NCI-H345 treated with DMSO at 0.1 percent for 48 hours (cell line): ENCODE results near the gene CST9L.

ENCODE experiments used
- DNase-seq: peaks from one replicate; lab custom pipeline; 2025; ENCODE audit not compliant: unreplicated experiment; lab: John Stamatoyannopoulos, UW

Gene CST9L

GRCh38 chr20:23547613-23548012 is 20.7 kb downstream of the CST9L start:
- no peak for DNase-seq

- no peak for DNase-seq
Measured at GRCh38 chr20:23546435-23547144, 21.7 kb downstream of the CST9L start.

GRCh38 chr20:23544133-23544532 is 24.2 kb downstream of the CST9L start:
- DNase-seq, result no peak

DNA sequence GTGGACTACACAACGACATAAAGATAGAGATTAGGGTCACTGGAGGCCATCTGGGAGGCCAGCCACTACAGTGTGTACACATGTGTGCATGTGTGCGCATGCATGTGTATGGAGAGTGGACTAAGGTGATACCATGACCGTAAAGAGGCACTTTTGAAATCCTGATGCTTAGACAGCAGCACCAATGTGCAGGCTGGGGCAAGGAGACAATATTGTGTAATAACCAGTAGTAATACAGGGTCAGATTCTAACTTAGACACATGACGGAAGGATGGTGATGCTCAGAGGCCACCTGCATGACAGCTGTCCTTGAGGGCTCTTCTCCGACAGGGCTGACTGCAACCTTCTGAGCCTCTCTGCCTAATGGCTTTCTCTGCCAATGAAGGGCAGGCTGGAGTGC is 25.5 kb downstream of the CST9L start:
- no peak for DNase-seq

GRCh38 chr20:23541776-23542175 is 26.5 kb downstream of the CST9L start:
- no peak for DNase-seq

GRCh38 chr20:23541330-23541729 is 27.0 kb downstream of the CST9L start:
- DNase-seq, result no peak

GRCh38 chr20:23540624-23541023 is 27.7 kb downstream of the CST9L start:
- DNase-seq, result no peak

DNA sequence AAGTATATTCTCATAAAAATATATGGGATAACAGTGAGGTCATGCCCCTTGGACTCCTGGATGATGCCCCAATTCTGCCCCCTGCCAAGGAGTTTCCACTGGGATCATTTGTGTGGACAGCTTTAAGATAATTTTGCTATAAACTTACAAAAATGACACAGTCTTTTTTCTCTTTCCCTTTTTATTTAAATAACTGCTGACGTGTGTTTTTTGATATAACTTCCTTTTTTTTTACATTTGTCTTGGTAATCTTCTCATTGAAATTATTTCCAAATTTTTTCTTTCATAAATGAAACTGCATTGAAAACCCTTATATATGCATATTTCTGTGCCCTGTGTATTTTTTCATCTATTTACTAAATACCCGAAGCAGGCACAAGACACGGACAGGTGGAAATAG is 31.3 kb downstream of the CST9L start:
- no peak for DNase-seq

DNA sequence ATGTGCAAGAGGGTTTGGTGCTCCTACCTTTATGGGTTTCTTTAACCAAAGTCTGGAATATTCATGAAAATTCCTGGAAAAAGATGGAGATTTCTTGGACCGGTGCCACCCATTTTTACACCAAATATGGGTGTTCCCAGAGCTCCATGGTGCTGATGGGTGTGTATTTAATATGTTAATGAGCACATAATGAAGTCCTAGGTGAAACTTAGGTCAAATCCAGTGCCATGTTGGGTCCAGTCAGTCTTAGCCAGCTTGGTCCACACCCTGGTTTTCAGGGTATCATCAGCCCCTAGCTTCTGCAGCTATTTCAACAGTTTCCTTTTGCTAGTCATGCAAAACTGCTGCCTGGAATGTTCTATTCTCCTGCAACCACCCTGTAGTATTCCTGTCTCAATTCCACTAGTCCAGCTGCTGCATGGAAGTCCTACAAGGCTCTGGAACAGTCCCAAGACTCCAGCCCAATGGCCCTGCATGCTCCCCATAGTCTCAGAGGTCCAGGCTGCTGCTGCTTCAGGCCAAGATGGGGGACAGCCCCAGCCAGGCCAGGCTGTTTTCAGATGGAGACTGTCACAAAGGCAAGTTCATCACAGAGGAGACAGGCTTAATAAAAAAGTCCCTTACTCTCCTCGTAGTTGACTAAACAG is 31.8 kb downstream of the CST9L start:
- no peak for DNase-seq

GRCh38 chr20:23534801-23535593 is 33.3 kb downstream of the CST9L start:
- DNase-seq, result no peak

- DNase-seq, result no peak
Measured at GRCh38 chr20:23533161-23533560, 35.1 kb downstream of the CST9L start.

DNA sequence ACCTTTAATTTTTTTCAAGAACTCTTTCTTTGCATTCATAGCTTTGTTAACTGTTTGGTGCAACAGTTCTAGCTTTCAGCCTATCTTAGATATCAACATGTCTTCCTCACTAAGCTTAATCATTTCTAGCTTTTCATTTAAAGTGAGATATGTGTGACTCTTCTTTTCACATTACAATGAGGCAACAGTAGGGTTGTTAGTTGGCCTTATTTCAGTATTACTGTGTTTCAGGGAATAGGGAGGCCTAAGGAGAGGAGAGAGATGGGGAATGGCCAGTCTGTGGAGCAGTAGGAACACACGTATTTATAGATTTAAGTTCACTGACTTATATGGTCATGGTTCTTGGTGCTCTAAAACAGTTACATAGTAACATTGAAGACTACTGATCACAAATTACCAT is 35.8 kb downstream of the CST9L start:
- DNase-seq, result no peak

GRCh38 chr20:23530937-23531567 is 37.2 kb downstream of the CST9L start:
- DNase-seq, result no peak

- no peak for DNase-seq
Measured at GRCh38 chr20:23528867-23529431, 39.3 kb downstream of the CST9L start.

DNA sequence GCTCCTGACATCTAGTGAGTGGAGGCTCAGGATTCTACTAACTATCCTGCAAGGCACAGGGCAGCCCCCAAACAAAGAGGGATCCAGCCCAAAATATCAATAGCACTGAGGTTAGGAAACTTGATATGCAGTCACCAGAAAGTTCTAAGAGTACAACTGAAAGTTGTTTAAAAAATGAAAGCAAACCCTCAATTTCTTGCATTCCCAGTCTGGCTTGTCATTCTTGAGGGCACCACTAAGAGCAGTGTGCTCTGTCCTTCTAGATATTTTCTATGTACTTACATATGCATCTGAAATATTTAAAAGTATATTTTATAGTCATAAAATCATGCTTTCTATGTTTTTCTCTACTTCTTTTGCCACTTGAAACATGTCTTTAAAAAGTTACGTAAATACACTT is 41.4 kb downstream of the CST9L start:
- DNase-seq, result no peak

DNA sequence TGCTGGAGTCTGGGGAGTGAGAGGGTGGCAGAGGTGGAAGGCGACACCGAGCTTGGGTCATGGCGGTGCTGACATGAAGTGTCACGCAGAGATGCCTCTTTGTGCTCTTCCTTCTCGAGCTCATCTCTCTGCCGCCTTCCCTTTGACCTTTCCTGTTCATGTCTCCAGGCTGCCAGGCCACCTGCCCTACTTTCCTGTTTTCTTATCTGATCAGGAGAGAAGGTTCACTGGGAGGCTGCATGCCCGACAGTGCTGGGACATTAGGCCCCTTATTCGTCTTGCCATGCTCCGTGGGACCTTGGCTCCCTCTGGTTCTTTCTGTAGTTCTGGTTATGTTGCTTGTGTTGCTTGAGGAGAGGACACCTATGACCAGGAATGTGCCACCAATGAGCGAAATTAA is 44.1 kb downstream of the CST9L start:
- DNase-seq, result no peak

DNA sequence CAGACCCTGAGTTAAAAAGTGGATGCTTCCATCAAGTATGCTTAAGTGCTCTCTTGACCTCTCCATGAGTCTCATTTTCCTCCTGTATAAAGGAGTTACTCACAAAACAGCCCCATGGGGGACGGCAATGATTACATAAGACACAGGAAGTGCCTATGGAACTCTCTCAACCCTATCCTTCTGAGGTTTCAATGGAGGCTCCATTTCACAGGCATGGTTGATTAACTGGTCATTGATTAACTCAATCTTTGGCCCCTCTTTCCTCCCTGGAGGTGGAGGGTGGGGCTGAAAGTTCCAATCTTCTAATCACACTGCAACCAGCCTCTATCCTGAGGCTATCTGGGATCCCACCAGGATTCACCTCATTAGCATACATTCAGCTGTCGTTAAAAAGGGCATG is 48.1 kb downstream of the CST9L start:
- no peak for DNase-seq

- DNase-seq, result no peak
Measured at GRCh38 chr20:23519556-23519955, 48.7 kb downstream of the CST9L start.

DNA sequence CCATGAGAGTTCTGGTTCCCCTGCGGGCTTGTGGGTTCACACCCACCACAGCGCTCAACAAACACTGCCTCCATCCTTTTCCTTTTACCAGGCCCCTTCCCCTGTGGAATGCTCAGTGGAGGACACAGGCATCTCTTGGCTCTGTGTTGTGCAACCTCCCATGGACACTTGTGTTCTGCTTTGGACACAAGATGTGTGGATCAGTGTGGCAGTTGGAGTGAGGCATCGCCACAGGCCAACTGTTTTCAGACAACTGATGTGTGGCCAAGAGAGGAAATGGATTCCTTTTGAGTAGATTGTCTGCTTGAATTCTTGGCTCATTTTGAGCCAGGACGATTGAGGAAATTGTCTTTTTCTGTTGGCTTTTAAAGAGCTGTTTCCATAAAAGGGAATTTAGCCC is 50.6 kb downstream of the CST9L start:
- no peak for DNase-seq

DNA sequence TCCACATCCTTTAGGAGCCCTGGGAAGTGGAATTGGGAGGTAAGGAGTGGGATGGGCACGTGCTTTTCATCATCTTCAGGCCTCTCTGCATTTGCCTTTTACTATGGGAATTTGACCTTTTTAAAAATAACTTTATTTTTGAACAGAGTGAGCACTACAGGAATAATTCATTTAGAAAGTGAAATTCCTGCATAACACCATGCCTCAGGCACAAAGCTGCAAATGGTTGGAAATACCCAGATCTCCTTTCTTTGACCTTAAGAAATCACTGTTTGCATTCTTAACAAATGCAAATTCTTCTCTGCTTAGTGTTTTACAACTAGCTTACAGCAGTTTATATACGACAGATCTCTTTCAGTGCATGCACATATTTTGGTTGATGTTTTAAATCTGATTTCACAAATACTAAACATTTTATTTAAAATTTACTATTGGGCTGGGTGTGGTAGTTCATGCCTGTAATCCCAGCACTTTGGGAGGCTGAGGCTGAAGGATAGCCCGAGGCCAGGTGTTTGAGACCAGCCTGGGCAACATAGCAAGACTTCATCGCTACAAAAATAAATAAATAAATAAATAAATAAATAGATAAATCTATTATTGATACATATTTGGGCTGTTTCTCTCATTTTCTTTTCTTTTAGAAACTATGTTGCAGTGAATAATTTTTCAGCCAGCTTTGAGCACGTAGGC is 52.9 kb downstream of the CST9L start:
- no peak for DNase-seq

- no peak for DNase-seq
Measured at GRCh38 chr20:23514848-23515247, 53.4 kb downstream of the CST9L start.
